Mesothelial cell of epicardium (in vitro differentiated cells): Measurements from ENCODE around the gene ADAMTS10. TPM values are rescaled to one million over a fixed set of nuclear protein-coding genes. Genes with fewer than 3 reads are reported as not detected.

Experiments used
- DNase-seq, 2 experiments: peaks; one replicate each; pipeline ENCODE4 v3.0.0; 2021; ENCODE audit warnings: low spot score in 2 of 2; ENCODE audit not compliant: unreplicated experiment in 2 of 2
- H3K27ac Mint-ChIP-seq: 2 replicates; pipeline ENCODE4 v1.8.0; 2021; ENCODE audit warnings: mixed read lengths
- H3K27me3 Mint-ChIP-seq: 2 replicates; pipeline ENCODE4 v1.8.0; 2021; ENCODE audit warnings: low read depth, mixed read lengths
- H3K36me3 Mint-ChIP-seq: 2 replicates; pipeline ENCODE4 v1.8.0; 2021; ENCODE audit warnings: mixed read lengths
- H3K4me1 Mint-ChIP-seq: 2 replicates; pipeline ENCODE4 v1.8.0; 2021; ENCODE audit warnings: mixed read lengths
- H3K4me3 Mint-ChIP-seq: 2 replicates; pipeline ENCODE4 v1.8.0; 2021; ENCODE audit warnings: mild to moderate bottlenecking, moderate library complexity, mixed read lengths
- H3K9me3 Mint-ChIP-seq: 2 replicates; pipeline ENCODE4 v1.8.0; 2021; ENCODE audit warnings: mixed read lengths
- total RNA-seq: library from RNA; stranded (reverse); gene quantifications from 3 replicates; pipeline ENCODE4 v1.2.1, GENCODE V29; 2021
- TF ChIP-seq, protein P1 (sequence below): fragments of 200-600 bp; sonication (generic); IDR thresholded peaks from one replicate; pipeline ENCODE4 v1.5.0; 2021; ENCODE audit warnings: antibody characterized with exemption; ENCODE audit not compliant: unreplicated experiment

Gene ADAMTS10
- total RNA-seq, 1 donor from 2014 or later = 182 TPM

DNA sequence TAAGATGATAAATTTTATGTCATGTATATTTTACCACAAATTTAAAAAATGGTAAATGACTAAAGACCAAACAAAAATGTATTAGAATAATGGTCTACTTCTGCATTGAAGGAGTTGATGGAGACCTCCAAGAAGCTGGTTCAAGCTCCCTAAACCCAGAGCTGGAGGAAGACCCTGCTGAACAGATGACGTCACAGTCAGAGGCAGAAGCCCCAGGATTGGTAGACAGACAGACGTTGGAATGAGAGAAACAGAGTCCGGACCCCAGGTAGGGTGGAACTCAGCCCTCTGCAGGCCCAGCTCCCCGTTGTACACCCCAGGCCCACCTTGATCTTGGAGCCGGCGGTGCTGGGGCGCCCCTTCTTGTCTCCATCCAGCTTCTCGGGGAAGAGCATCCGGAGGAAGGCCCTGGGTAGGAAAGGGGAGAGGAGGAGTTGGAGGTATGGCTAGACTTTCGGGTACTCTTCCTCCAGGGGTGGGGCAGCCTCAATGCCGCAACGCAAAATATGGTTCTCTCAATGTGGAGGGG lies 70.8 kb downstream of the ADAMTS10 start:
- Mint-ChIP-seq H3K4me3 (no peak overlapping the region), H3K4me1 (no peaks in the 10 kb centered on the region), H3K27ac (no peak overlapping the region), H3K27me3 (no peaks in the 10 kb centered on the region), H3K9me3 (no peaks in the 10 kb centered on the region), H3K36me3 (peaks cover 3% of the 10 kb centered on the region)
- TF ChIP-seq, protein P1, sequence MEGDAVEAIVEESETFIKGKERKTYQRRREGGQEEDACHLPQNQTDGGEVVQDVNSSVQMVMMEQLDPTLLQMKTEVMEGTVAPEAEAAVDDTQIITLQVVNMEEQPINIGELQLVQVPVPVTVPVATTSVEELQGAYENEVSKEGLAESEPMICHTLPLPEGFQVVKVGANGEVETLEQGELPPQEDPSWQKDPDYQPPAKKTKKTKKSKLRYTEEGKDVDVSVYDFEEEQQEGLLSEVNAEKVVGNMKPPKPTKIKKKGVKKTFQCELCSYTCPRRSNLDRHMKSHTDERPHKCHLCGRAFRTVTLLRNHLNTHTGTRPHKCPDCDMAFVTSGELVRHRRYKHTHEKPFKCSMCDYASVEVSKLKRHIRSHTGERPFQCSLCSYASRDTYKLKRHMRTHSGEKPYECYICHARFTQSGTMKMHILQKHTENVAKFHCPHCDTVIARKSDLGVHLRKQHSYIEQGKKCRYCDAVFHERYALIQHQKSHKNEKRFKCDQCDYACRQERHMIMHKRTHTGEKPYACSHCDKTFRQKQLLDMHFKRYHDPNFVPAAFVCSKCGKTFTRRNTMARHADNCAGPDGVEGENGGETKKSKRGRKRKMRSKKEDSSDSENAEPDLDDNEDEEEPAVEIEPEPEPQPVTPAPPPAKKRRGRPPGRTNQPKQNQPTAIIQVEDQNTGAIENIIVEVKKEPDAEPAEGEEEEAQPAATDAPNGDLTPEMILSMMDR = no peak
- no peak for DNase-seq

DNA sequence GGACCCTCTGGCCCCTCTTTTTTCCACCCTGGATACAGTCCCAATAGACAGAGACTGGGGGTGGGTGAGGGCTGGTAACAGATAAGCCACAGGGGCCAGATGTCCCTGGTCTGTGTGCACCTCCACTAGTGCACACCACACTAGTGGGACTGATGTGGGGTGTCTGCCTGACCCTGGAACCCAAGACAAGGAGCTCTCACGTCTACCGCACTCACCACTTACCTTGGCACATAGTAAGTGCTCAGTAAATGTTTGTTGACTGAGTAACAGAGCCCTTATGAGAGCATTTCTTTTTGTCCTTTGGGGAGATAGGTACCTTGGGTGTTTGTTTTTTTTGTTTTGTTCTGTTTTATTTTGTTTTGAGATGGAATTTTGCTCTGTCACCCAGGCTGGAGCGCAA lies 73.4 kb downstream of the ADAMTS10 start:
- DNase-seq = no peak
- TF ChIP-seq, protein P1 = no peak
- H3K36me3 Mint-ChIP-seq = no peaks in the 10 kb centered on the region

DNA sequence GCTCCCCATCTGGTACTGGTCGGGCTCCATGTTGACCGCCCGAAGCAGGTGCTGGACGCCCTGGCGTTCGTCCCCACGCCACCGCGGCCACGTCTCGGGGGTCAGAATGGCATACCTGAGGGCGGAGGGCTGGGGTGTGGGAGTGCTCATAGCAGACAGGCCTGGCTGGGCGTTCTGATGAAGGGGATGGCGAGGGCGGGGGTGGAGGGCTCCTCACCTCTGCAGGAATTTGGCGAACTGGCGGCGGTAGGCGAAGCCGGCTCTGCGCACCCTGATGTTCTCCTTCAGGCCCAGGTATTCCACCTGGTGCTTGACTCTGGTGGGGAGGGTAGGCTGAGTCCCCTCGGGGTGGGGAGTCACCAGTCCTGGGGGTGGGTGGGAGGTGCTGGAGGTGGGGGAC lies 74.2 kb downstream of the ADAMTS10 start:
- TF ChIP-seq, protein P1 = no peak
- no peak overlapping the region for H3K27ac Mint-ChIP-seq
- H3K36me3 Mint-ChIP-seq = peaks cover 2% of the 10 kb centered on the region
- H3K4me3 Mint-ChIP-seq = no peak overlapping the region
- peaks cover 6% of the 10 kb centered on the region for H3K4me1 Mint-ChIP-seq
- no peak for DNase-seq
- H3K9me3 Mint-ChIP-seq = no peaks in the 10 kb centered on the region
- no peaks in the 10 kb centered on the region for H3K27me3 Mint-ChIP-seq

More for the DNA sequence above, 73.4 kb downstream of the ADAMTS10 start:
- Mint-ChIP-seq H3K27me3 (no peaks in the 10 kb centered on the region), H3K9me3 (no peaks in the 10 kb centered on the region), H3K27ac (no peak overlapping the region), H3K4me1 (peaks cover 5% of the 10 kb centered on the region), H3K4me3 (no peak overlapping the region)

DNA sequence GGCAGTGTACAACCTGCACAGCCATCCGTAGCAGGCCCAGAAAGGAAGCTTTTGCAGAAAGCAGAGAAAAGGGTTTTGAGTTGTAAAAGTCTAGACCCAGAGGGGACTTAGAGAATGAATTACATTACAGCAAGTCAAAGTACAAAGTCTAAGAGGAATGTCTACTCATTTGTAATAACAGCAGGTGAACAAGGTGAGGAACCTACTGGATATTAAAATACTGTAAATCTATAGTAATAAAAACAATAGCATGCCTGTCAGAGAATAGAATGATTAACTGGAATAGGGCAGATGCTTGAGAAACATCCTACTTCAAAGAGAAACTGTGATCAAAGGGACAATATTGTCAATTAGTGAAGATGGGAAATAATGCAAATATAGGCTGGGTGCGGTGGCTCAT lies 78.3 kb downstream of the ADAMTS10 start:
- H3K4me3 Mint-ChIP-seq = no peak overlapping the region
- peaks cover 8% of the 10 kb centered on the region for H3K36me3 Mint-ChIP-seq
- H3K27ac Mint-ChIP-seq = no peak overlapping the region
- peaks cover 5% of the 10 kb centered on the region for H3K9me3 Mint-ChIP-seq
- TF ChIP-seq, protein P1 = no peak
- no peaks in the 10 kb centered on the region for H3K27me3 Mint-ChIP-seq
- peaks cover 8% of the 10 kb centered on the region for H3K4me1 Mint-ChIP-seq
- no peak for DNase-seq

DNA sequence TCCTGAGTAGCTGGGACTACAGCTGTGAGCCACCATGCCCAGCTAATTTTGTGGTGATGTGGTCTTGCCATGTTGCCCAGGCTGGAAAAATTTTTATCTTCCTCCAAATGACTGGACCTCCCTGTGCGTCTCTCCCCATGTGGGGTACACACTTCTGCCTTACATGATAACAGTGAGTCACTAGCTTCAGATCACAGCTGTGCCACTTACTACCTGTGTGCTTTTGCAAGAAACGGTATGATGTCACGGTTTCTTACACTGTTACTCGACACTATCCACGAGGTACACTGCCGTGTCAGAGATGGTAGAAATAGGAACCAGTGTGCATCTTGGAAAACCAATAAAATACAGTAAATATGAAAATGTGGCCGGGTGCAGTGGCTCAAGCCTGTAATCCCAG lies 79.0 kb downstream of the ADAMTS10 start:
- Mint-ChIP-seq H3K36me3 (peaks cover 10% of the 10 kb centered on the region), H3K27ac (no peak overlapping the region), H3K4me3 (no peak overlapping the region), H3K9me3 (peaks cover 5% of the 10 kb centered on the region), H3K4me1 (peaks cover 14% of the 10 kb centered on the region), H3K27me3 (no peaks in the 10 kb centered on the region)
- TF ChIP-seq, protein P1 = no peak
- no peak for DNase-seq

Other genes starting within 250 kb of the ADAMTS10 start
- 2.0 to 3.7 TPM (median 3.5 TPM) in 3 replicates for gene ANGPTL4, start 246.6 kb downstream of the ADAMTS10 start, total RNA-seq
- gene RAB11B, start 220.4 kb downstream of the ADAMTS10 start, total RNA-seq = 150 to 151 TPM (median 150 TPM) in 3 replicates
- 20.7 to 21.4 TPM (median 21.4 TPM) in 3 replicates for gene MARCHF2, start 197.4 kb downstream of the ADAMTS10 start, total RNA-seq
- gene HNRNPM, start 165.7 kb downstream of the ADAMTS10 start, total RNA-seq = 249 to 259 TPM (median 252 TPM) in 3 replicates
- 0.70 to 1.2 TPM (median 0.94 TPM) in 3 replicates for gene PRAM1, start 108.1 kb downstream of the ADAMTS10 start, total RNA-seq
- 33.5 to 37.1 TPM (median 35.5 TPM) in 3 replicates for gene ZNF414, start 96.5 kb downstream of the ADAMTS10 start, total RNA-seq
- gene MYO1F, start 33.3 kb downstream of the ADAMTS10 start, total RNA-seq = 0.35 to 0.69 TPM (median 0.47 TPM) in 3 replicates
- gene NFILZ, start 19.9 kb upstream of the ADAMTS10 start, total RNA-seq = not detected in 3 replicates
- not detected in 3 replicates for gene ACTL9, start 88.1 kb upstream of the ADAMTS10 start, total RNA-seq
- gene OR2Z1, start 110.9 kb upstream of the ADAMTS10 start, total RNA-seq = not detected in 3 replicates
- 81.2 to 83.7 TPM (median 81.4 TPM) in 3 replicates for gene ZNF558, start 221.6 kb upstream of the ADAMTS10 start, total RNA-seq
- gene MBD3L1, start 221.7 kb upstream of the ADAMTS10 start, total RNA-seq = not detected in 3 replicates